K562 (cell line): Measurements from ENCODE around the gene XBP1. TPM values are rescaled to one million over a fixed set of nuclear protein-coding genes. Genes with fewer than 3 reads are reported as not detected.

ENCODE experiments used
- ASH1L ChIP-seq: fragments of 450-650 bp; IDR thresholded peaks from 2 replicates; pipeline ENCODE4 v1.6.1; 2018; ENCODE audit warnings: borderline replicate concordance, mild to moderate bottlenecking, low read depth; ENCODE audit not compliant: partially characterized antibody
- CHD4 ChIP-seq: fragments of 200-600 bp; sonication (generic); IDR thresholded peaks from 3 replicates; pipeline ENCODE4 v1.6.1; 2012; ENCODE audit warnings: low read depth, mild to moderate bottlenecking, mixed read lengths, low read length, inconsistent platforms; ENCODE audit not compliant: insufficient read depth, insufficient replicate concordance, poor library complexity, severe bottlenecking
- HDAC1 ChIP-seq, 2 experiments: fragments of 450-650 bp; IDR thresholded peaks; 2 replicates each; pipeline ENCODE4 v1.6.1; 2016 to 2017; ENCODE audit warnings: inconsistent platforms in 1 of 2, mild to moderate bottlenecking in 1 of 2, moderate library complexity in 1 of 2
- HMGN3 ChIP-seq: IDR thresholded peaks from 2 replicates; pipeline ENCODE4 v1.6.1; 2011; ENCODE audit warnings: borderline replicate concordance, low read depth, mild to moderate bottlenecking, mixed read lengths, low read length; ENCODE audit not compliant: insufficient read length; ENCODE audit errors: extremely low read depth
- TBP ChIP-seq: optimal IDR thresholded peaks from 2 replicates; pipeline ENCODE3; 2011; ENCODE audit warnings: low read depth, low read length, improper control_type of control experiment
- ZNF696 ChIP-seq: fragments of 250-450 bp; sonication (Bioruptor Pico); conservative IDR thresholded peaks from 2 replicates; pipeline ENCODE4 v1.4.0; 2020; ENCODE audit warnings: mild to moderate bottlenecking, moderate library complexity
- polyA plus RNA-seq, 8 experiments: library from polyadenylated mRNA; depleted of rRNA in 4 of 8; stranded (reverse) in 5 of 8; unstranded in 3 of 8; fragments of >200 nt; fragmentation: Nextera tagmentation in 2 of 8; fragmentation: Illumina TruSeq in 1 of 8; extraction: Ambion mirVana in 2 of 8; extraction: Trizol in 1 of 8; gene quantifications; 2 replicates each; pipeline versions ENCODE4 v1.2.1 to v1.2.3, GENCODE V29; 2011 to 2014; ENCODE audit warnings: inconsistent platforms in 1 of 8, missing spikeins in 1 of 8
- total RNA-seq, 7 experiments: library from RNA; depleted of rRNA in 6 of 7; stranded (reverse); fragments of >200 nt in 6 of 7; fragmentation: Illumina TruSeq in 2 of 7; extraction: Trizol in 2 of 7; gene quantifications; 2 replicates each; pipeline versions ENCODE4 v1.2.1 to v1.2.3, GENCODE V29; 2011 to 2021; ENCODE audit warnings: low replicate concordance in 1 of 7
- TF ChIP-seq, protein P1 (sequence below): sonication (generic); formaldehyde crosslinking; IDR thresholded peaks from 2 replicates; pipeline ENCODE4 v1.8.0; 2023; ENCODE audit warnings: missing genetic modification reagents, mild to moderate bottlenecking, borderline replicate concordance
- TF ChIP-seq, protein P2 (sequence below): fragments of 150-350 bp; IDR thresholded peaks from 2 replicates; pipeline ENCODE4 v1.6.1; 2014; ENCODE audit warnings: low read depth, mild to moderate bottlenecking, low read length, borderline replicate concordance

Gene XBP1
- total and polyA plus RNA-seq, 9 of the 15 experiments (the other 6 are each of a cell fraction or from before 2014, with no cell fraction given) = 25.0 to 218 (median 94.6) TPM

DNA sequence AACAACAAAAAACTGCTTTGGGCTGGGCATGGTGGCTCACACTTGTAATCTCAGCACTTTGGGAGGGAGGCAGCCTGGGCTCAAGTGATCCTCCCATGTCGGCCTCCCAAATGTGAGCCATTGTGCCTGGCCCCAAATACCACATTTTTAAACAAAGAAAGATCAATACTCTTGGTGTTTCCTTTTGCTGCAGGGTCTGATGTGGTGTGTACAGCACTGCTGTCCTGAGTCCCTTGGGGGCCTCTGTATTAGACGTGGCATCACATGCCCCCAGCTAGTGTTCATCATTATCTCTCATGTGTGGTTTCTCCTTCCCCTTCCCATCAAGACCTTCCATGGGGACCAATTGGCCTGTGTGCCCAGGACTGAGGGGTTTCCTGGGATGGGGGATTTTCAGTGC, 20.5 kb upstream of the XBP1 start (continued):
- TF ChIP-seq, protein P1, sequence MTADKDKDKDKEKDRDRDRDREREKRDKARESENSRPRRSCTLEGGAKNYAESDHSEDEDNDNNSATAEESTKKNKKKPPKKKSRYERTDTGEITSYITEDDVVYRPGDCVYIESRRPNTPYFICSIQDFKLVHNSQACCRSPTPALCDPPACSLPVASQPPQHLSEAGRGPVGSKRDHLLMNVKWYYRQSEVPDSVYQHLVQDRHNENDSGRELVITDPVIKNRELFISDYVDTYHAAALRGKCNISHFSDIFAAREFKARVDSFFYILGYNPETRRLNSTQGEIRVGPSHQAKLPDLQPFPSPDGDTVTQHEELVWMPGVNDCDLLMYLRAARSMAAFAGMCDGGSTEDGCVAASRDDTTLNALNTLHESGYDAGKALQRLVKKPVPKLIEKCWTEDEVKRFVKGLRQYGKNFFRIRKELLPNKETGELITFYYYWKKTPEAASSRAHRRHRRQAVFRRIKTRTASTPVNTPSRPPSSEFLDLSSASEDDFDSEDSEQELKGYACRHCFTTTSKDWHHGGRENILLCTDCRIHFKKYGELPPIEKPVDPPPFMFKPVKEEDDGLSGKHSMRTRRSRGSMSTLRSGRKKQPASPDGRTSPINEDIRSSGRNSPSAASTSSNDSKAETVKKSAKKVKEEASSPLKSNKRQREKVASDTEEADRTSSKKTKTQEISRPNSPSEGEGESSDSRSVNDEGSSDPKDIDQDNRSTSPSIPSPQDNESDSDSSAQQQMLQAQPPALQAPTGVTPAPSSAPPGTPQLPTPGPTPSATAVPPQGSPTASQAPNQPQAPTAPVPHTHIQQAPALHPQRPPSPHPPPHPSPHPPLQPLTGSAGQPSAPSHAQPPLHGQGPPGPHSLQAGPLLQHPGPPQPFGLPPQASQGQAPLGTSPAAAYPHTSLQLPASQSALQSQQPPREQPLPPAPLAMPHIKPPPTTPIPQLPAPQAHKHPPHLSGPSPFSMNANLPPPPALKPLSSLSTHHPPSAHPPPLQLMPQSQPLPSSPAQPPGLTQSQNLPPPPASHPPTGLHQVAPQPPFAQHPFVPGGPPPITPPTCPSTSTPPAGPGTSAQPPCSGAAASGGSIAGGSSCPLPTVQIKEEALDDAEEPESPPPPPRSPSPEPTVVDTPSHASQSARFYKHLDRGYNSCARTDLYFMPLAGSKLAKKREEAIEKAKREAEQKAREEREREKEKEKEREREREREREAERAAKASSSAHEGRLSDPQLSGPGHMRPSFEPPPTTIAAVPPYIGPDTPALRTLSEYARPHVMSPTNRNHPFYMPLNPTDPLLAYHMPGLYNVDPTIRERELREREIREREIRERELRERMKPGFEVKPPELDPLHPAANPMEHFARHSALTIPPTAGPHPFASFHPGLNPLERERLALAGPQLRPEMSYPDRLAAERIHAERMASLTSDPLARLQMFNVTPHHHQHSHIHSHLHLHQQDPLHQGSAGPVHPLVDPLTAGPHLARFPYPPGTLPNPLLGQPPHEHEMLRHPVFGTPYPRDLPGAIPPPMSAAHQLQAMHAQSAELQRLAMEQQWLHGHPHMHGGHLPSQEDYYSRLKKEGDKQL (CRISPR knock-in tag) = no peak
- TF ChIP-seq HDAC1 (IDR thresholded peaks at IDR 0.05) = no peak
- TF ChIP-seq ZNF696 = no peak
- no peak for TF ChIP-seq CHD4
- TF ChIP-seq TBP = no peak
- no peak for TF ChIP-seq ASH1L
- no peak for TF ChIP-seq HMGN3
- TF ChIP-seq, protein P2, sequence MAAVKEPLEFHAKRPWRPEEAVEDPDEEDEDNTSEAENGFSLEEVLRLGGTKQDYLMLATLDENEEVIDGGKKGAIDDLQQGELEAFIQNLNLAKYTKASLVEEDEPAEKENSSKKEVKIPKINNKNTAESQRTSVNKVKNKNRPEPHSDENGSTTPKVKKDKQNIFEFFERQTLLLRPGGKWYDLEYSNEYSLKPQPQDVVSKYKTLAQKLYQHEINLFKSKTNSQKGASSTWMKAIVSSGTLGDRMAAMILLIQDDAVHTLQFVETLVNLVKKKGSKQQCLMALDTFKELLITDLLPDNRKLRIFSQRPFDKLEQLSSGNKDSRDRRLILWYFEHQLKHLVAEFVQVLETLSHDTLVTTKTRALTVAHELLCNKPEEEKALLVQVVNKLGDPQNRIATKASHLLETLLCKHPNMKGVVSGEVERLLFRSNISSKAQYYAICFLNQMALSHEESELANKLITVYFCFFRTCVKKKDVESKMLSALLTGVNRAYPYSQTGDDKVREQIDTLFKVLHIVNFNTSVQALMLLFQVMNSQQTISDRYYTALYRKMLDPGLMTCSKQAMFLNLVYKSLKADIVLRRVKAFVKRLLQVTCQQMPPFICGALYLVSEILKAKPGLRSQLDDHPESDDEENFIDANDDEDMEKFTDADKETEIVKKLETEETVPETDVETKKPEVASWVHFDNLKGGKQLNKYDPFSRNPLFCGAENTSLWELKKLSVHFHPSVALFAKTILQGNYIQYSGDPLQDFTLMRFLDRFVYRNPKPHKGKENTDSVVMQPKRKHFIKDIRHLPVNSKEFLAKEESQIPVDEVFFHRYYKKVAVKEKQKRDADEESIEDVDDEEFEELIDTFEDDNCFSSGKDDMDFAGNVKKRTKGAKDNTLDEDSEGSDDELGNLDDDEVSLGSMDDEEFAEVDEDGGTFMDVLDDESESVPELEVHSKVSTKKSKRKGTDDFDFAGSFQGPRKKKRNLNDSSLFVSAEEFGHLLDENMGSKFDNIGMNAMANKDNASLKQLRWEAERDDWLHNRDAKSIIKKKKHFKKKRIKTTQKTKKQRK = no peak
